Measurements from ENCODE around the gene PKD2L2. TPM values are rescaled to one million over a fixed set of nuclear protein-coding genes. Genes with fewer than 3 reads are reported as not detected.

Gene PKD2L2
- polyA plus RNA-seq, 1 donor (not counting 4 experiments of a cell fraction or from before 2014, with no cell fraction given) = not detected

DNA sequence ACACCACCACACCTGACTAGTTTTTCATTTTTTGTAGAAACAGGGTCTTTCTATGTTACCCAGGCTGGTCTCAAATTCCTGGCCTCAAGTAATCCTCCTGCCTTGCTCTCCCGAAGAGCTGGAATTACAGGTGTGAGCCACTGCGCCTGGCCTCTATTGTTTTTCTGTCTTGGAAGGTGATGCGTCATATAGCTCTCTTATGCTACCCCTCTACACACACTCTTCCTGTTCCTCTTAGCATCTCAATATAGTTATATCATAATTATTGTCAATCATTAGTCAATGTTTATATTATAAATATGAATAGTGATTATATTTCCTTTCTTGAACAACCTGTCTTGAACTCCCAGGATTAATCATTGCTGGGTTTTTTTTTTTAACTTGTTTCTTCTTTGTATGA, 7.3 kb downstream of the PKD2L2 start:
- Histone ChIP-seq H3K9me3 (ENCODE audit: control insufficient read depth, low read depth, low read length) (no peaks in the 10 kb centered on the region), H3K9me1 (ENCODE audit: control insufficient read depth, extremely low read depth, insufficient read depth, low read length) (no peaks in the 10 kb centered on the region), H3K36me3 (ENCODE audit: control insufficient read depth in 2 of 2, extremely low read depth in 1 of 2, insufficient read depth in 2 of 2, low read length in 2 of 2) (no peaks in the 10 kb centered on the region), H3K27me3 (ENCODE audit: control insufficient read depth, extremely low read depth, insufficient read depth, low read length) (no peaks in the 10 kb centered on the region), H3K27ac (ENCODE audit: control insufficient read depth, insufficient read depth, low read length) (no peak overlapping the region), H3K4me2 (ENCODE audit: control insufficient read depth, extremely low read depth, insufficient read depth, low read depth, low read length) (no peak overlapping the region), H3K9ac (ENCODE audit: control insufficient read depth, extremely low read depth, insufficient read depth, low read length) (no peak overlapping the region), H3K4me3 (ENCODE audit: control insufficient read depth in 2 of 3, extremely low read depth in 1 of 3, insufficient read depth in 2 of 3, low read depth in 1 of 3, low read length in 3 of 3) (no peak overlapping the region), H3K4me1 (ENCODE audit: control insufficient read depth, extremely low read depth, insufficient read depth, low read length) (no peaks in the 10 kb centered on the region), H4K20me1 (ENCODE audit: control insufficient read depth, extremely low read depth, insufficient read depth, low read length) (no peaks in the 10 kb centered on the region), H2AFZ (ENCODE audit: control insufficient read depth, low read length) (no peak overlapping the region), H3K79me2 (ENCODE audit: control insufficient read depth, insufficient read depth, low read length) (no peaks in the 10 kb centered on the region)
- FAIRE-seq (no peak), DNase-seq (ENCODE audit: low read depth, low spot score) (no peak)
- dilution Hi-C loops (cut with MboI; ENCODE audit: extremely low pct_ligation_motif_present, low sequenced_read_pairs) = no loop called here
- TF ChIP-seq EZH2 (IDR thresholded peaks at IDR 0.05; ENCODE audit: low read length) = no peak

GRCh38 chr5:137899493-137899892, 10.2 kb downstream of the PKD2L2 start:
- H3K27me3 ChIP-seq (ENCODE audit: control insufficient read depth, extremely low read depth, insufficient read depth, low read length) = no peaks in the 10 kb centered on the region
- no peak for TF ChIP-seq CTCF (optimal IDR thresholded peaks at IDR 0.05 in 1 of 3, IDR thresholded peaks at IDR 0.05 in 1 of 3, conservative IDR thresholded peaks at IDR 0.05 in 1 of 3; ENCODE audit: extremely low read depth in 1 of 3, insufficient read depth in 2 of 3, low read length in 3 of 3)
- TF ChIP-seq EZH2 (IDR thresholded peaks at IDR 0.05; ENCODE audit: low read length) = no peak
- H3K4me3 ChIP-seq (ENCODE audit: control insufficient read depth in 2 of 3, extremely low read depth in 1 of 3, insufficient read depth in 2 of 3, low read depth in 1 of 3, low read length in 3 of 3) = no peak overlapping the region
- H3K9me3 ChIP-seq (ENCODE audit: control insufficient read depth, low read depth, low read length) = no peaks in the 10 kb centered on the region
- no peak overlapping the region for H3K27ac ChIP-seq (ENCODE audit: control insufficient read depth, insufficient read depth, low read length)
- dilution Hi-C loops (cut with MboI; ENCODE audit: extremely low pct_ligation_motif_present, low sequenced_read_pairs) = no loop called here
- H3K4me2 ChIP-seq (ENCODE audit: control insufficient read depth, extremely low read depth, insufficient read depth, low read depth, low read length) = no peak overlapping the region
- H3K79me2 ChIP-seq (ENCODE audit: control insufficient read depth, insufficient read depth, low read length) = no peaks in the 10 kb centered on the region
- no peaks in the 10 kb centered on the region for H3K4me1 ChIP-seq (ENCODE audit: control insufficient read depth, extremely low read depth, insufficient read depth, low read length)
- H3K36me3 ChIP-seq (ENCODE audit: control insufficient read depth in 2 of 2, extremely low read depth in 1 of 2, insufficient read depth in 2 of 2, low read length in 2 of 2) = no peaks in the 10 kb centered on the region
- no peak overlapping the region for H3K9ac ChIP-seq (ENCODE audit: control insufficient read depth, extremely low read depth, insufficient read depth, low read length)
- DNase-seq (ENCODE audit: low read depth, low spot score) (no peak), FAIRE-seq (no peak)
- no peaks in the 10 kb centered on the region for H3K9me1 ChIP-seq (ENCODE audit: control insufficient read depth, extremely low read depth, insufficient read depth, low read length)
- no peak overlapping the region for H2AFZ ChIP-seq (ENCODE audit: control insufficient read depth, low read length)
- no peaks in the 10 kb centered on the region for H4K20me1 ChIP-seq (ENCODE audit: control insufficient read depth, extremely low read depth, insufficient read depth, low read length)

Data from keratinocyte (primary cell).